ENCODE data around the gene TUBB4B. TPM values are rescaled to one million over a fixed set of nuclear protein-coding genes. Genes with fewer than 3 reads are reported as not detected.
A peak's percentile ranks its signal among the peaks of the same experiment; 100 is the strongest.

TUBB4B gene
- total and polyA plus RNA-seq, 2 donors from 2014 or later, result 258 to 394 TPM

- no peak overlapping the region for H3K9ac ChIP-seq (ENCODE audit: low read length in 3 of 3)
- TF ChIP-seq, protein P1, sequence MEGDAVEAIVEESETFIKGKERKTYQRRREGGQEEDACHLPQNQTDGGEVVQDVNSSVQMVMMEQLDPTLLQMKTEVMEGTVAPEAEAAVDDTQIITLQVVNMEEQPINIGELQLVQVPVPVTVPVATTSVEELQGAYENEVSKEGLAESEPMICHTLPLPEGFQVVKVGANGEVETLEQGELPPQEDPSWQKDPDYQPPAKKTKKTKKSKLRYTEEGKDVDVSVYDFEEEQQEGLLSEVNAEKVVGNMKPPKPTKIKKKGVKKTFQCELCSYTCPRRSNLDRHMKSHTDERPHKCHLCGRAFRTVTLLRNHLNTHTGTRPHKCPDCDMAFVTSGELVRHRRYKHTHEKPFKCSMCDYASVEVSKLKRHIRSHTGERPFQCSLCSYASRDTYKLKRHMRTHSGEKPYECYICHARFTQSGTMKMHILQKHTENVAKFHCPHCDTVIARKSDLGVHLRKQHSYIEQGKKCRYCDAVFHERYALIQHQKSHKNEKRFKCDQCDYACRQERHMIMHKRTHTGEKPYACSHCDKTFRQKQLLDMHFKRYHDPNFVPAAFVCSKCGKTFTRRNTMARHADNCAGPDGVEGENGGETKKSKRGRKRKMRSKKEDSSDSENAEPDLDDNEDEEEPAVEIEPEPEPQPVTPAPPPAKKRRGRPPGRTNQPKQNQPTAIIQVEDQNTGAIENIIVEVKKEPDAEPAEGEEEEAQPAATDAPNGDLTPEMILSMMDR (IDR thresholded peaks at IDR 0.05; ENCODE audit: borderline replicate concordance, extremely low read depth, insufficient read depth), result no peak
- H3K27me3 ChIP-seq (ENCODE audit: control insufficient read depth, insufficient read depth, low read length), result no peaks in the 10 kb centered on the region
- DNase-seq, result peak in 2 of 5 donors; percentile 52 to 64
- H3K27ac ChIP-seq (ENCODE audit: low read depth in 2 of 2, low read length in 2 of 2), result peak overlapping the region in 1 of 2 donors; percentile 51
- no peak overlapping the region for H3K4me3 ChIP-seq (ENCODE audit: low read length in 3 of 3)
- H3K4me1 ChIP-seq (ENCODE audit: control insufficient read depth in 2 of 3, insufficient read depth in 2 of 3, low read depth in 1 of 3, low read length in 3 of 3), result peaks cover 0 to 26% (median 15%) of the 10 kb centered on the region in 3 donors
- H3K36me3 ChIP-seq (ENCODE audit: control insufficient read depth in 2 of 3, insufficient read depth in 3 of 3, low read length in 3 of 3), result no peaks in the 10 kb centered on the region
- intact Hi-C loops (cut with DNase I), result loop anchor here (10.0 kb wide), 1 partner anchor 115 kb away; the partner anchor contains the start of gene DPP7
- FAIRE-seq, result no peak
- H3K9me3 ChIP-seq (ENCODE audit: control insufficient read depth in 2 of 3, insufficient read depth in 1 of 3, low read length in 3 of 3), result no peaks in the 10 kb centered on the region
These were observed 11.0 kb upstream of the TUBB4B start for GRCh38 chr9:137229903-137230704.

- intact Hi-C loops (cut with DNase I), result loop anchor here (10.0 kb wide), 1 partner anchor 116 kb away; the partner anchor contains the start of gene DPP7
- Histone ChIP-seq H3K9me3 (ENCODE audit: control insufficient read depth in 2 of 3, insufficient read depth in 1 of 3, low read length in 3 of 3) (no peaks in the 10 kb centered on the region), H3K4me3 (ENCODE audit: low read length in 3 of 3) (peak within 1 kb of the TSS in 1 of 3 donors; percentile 25), H3K4me1 (ENCODE audit: control insufficient read depth in 2 of 3, insufficient read depth in 2 of 3, low read depth in 1 of 3, low read length in 3 of 3) (peaks cover 0 to 26% (median 15%) of the 10 kb centered on the region in 3 donors), H3K27ac (ENCODE audit: low read depth in 2 of 2, low read length in 2 of 2) (peak within 1 kb of the TSS; percentile 16 to 51), H3K27me3 (ENCODE audit: control insufficient read depth, insufficient read depth, low read length) (no peaks in the 10 kb centered on the region), H3K9ac (ENCODE audit: low read length in 3 of 3) (no peak within 1 kb of the TSS), H3K36me3 (ENCODE audit: control insufficient read depth in 2 of 3, insufficient read depth in 3 of 3, low read length in 3 of 3) (no peaks in the 10 kb centered on the region)
- FAIRE-seq (no peak), DNase-seq (peak in 1 of 5 donors; percentile 32)
- TF ChIP-seq, protein P1 (IDR thresholded peaks at IDR 0.05; ENCODE audit: borderline replicate concordance, extremely low read depth, insufficient read depth), result no peak
These were observed 10.2 kb upstream of the TUBB4B start, which contains the start of gene SLC34A3 for GRCh38 chr9:137230705-137231371. Gene SLC34A3, plus strand, starts transcription at chr9:137230901. Its CDS starts 802 bp downstream, at chr9:137231703.

DNA sequence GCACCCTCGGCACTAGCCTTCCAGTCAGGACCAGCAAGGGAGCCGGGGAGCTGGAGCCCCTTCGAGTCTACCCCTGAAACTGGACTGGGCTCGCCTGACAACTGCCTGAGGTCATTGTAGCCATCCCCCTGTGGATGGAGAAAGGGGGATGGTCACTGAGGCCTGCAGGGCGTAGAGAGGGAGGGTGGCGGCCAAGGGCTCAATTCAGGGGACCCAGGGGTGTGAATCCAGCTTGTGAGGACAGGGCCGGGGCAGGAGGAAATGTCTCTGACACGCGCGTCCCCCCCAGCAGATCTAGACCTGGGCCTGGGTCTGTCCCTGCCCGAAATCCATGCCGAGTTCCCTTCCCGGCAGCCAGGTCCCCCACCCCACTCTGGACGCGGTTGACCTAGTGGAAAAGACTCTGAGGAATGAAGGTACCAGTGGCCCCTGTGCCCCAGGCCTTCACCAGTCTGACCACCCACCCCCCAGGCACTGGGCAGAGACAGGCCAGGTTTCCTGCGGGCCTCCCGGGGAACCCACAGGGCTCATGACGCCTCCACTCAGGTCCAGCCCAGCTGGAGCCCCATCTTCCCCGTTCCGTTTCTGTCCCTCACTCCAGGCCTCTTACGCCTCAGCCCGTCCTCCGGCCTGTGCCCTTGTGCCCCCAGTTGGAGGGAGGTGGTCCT lies 9.6 kb upstream of the TUBB4B start:
- Histone ChIP-seq H3K27ac (ENCODE audit: low read depth in 2 of 2, low read length in 2 of 2) (peak overlapping the region in 1 of 2 donors; percentile 16), H3K9me3 (ENCODE audit: control insufficient read depth in 2 of 3, insufficient read depth in 1 of 3, low read length in 3 of 3) (no peaks in the 10 kb centered on the region), H3K4me3 (ENCODE audit: low read length in 3 of 3) (peak overlapping the region in 1 of 3 donors; percentile 25), H3K36me3 (ENCODE audit: control insufficient read depth in 2 of 3, insufficient read depth in 3 of 3, low read length in 3 of 3) (no peaks in the 10 kb centered on the region), H3K27me3 (ENCODE audit: control insufficient read depth, insufficient read depth, low read length) (no peaks in the 10 kb centered on the region), H3K4me1 (ENCODE audit: control insufficient read depth in 2 of 3, insufficient read depth in 2 of 3, low read depth in 1 of 3, low read length in 3 of 3) (peaks cover 0 to 24% (median 15%) of the 10 kb centered on the region in 3 donors), H3K9ac (ENCODE audit: low read length in 3 of 3) (no peak overlapping the region)
- FAIRE-seq (no peak), DNase-seq (no peak)
- TF ChIP-seq, protein P1 (IDR thresholded peaks at IDR 0.05; ENCODE audit: borderline replicate concordance, extremely low read depth, insufficient read depth), result no peak
- intact Hi-C loops (cut with DNase I), result loop anchor here (10.0 kb wide), 1 partner anchor 117 kb away; the partner anchor contains the start of gene DPP7

Measured in kidney (tissue), 14 donors.